Neural cell (in vitro differentiated cells): Measurements from ENCODE around the gene HS1BP3.

Experiments
- CTCF ChIP-seq: fragments of 450-650 bp; IDR thresholded peaks from 2 replicates; pipeline ENCODE4 v1.5.1; 2014; ENCODE audit warnings: antibody characterized with exemption, mild to moderate bottlenecking, moderate library complexity; ENCODE audit not compliant: poor library complexity, severe bottlenecking
- EZH2 ChIP-seq: fragments of 200-600, 300-800 bp; shearing (Covaris generic), sonication (generic); IDR thresholded peaks from 2 replicates; pipeline ENCODE4 v1.6.1; 2014; ENCODE audit warnings: antibody characterized with exemption, low read length, borderline replicate concordance, mild to moderate bottlenecking; ENCODE audit not compliant: insufficient read depth, poor library complexity, severe bottlenecking
- TAF1 ChIP-seq: IDR thresholded peaks from 2 replicates; pipeline ENCODE4 v1.6.1; 2012; ENCODE audit warnings: low read depth

DNA sequence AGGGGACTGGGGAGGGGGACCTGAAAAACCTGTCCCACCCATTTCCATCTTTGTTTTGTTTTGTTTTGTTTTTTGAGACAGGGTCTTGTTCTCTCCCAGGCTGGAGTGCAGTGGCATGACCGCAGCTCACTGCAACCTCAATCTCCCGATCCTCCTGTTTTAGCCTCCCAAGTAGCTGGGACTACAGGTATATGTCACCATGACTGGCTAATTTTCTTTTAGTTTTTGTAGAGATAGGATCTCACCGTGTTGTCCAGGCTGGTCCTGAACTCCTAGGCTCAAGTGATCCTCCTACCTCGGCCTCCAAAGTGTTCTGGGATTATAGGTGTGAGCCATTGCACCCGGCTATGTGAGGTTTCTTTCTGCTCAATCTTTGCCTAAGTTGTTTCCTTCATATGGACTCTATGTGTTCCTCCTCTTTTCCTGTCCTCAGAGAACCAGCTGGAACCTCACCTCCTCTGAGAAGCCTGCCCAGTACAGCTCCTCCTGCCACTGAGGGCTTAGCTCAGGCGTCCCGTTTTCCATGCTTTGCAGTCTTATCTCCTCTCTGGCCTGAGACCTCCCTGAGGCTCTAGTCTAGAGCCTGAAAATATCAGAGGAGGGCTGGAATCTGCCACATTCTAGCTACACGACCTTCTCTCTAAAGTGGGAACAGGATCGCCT lies 74.8 kb downstream of the HS1BP3 start:
- no peak for TF ChIP-seq TAF1
- TF ChIP-seq EZH2, result no peak
- no peak for TF ChIP-seq CTCF
